ENCODE measurements around the gene ARHGAP27.
A peak's percentile ranks its signal among the peaks of the same experiment; 100 is the strongest.

ARHGAP27 gene

GRCh38 chr17:45398800-45399199, 33.9 kb downstream of the ARHGAP27 start:
- FAIRE-seq (no peak), DNase-seq (ENCODE audit: insufficient read length, low spot score) (no peak)
- TF ChIP-seq POLR2A (IDR thresholded peaks at IDR 0.05; ENCODE audit: low read depth, low read length), result no peak
- no peak for TF ChIP-seq POU2F2 (IDR thresholded peaks at IDR 0.05; ENCODE audit: low read depth, low read length)

GRCh38 chr17:45397796-45398195, 34.9 kb downstream of the ARHGAP27 start:
- FAIRE-seq (no peak), DNase-seq (ENCODE audit: insufficient read length, low spot score) (no peak)
- TF ChIP-seq POLR2A (IDR thresholded peaks at IDR 0.05; ENCODE audit: low read depth, low read length), result no peak
- TF ChIP-seq PAX5 (IDR thresholded peaks at IDR 0.05; ENCODE audit: insufficient read depth, low read length, severe bottlenecking), result no peak

- DNase-seq (ENCODE audit: insufficient read length, low spot score) (no peak), FAIRE-seq (no peak)
- no peak for TF ChIP-seq POLR2A (IDR thresholded peaks at IDR 0.05; ENCODE audit: low read depth, low read length)
- TF ChIP-seq POLR2AphosphoS5 (IDR thresholded peaks at IDR 0.05; ENCODE audit: low read depth, low read length), result no peak
- TF ChIP-seq PAX5 (IDR thresholded peaks at IDR 0.05; ENCODE audit: insufficient read depth, low read length, severe bottlenecking), result no peak
- no peak for TF ChIP-seq POU2F2 (IDR thresholded peaks at IDR 0.05; ENCODE audit: low read depth, low read length)
Measured at GRCh38 chr17:45396496-45397205, 36.0 kb downstream of the ARHGAP27 start.

GRCh38 chr17:45395569-45396415, 36.9 kb downstream of the ARHGAP27 start:
- TF ChIP-seq POLR2A (IDR thresholded peaks at IDR 0.05; ENCODE audit: low read depth, low read length) (no peak), PAX5 (IDR thresholded peaks at IDR 0.05; ENCODE audit: insufficient read depth, low read length, severe bottlenecking) (no peak), POU2F2 (IDR thresholded peaks at IDR 0.05; ENCODE audit: low read depth, low read length) (no peak), TAF1 (IDR thresholded peaks at IDR 0.05; ENCODE audit: low read depth, low read length) (no peak), POLR2AphosphoS5 (IDR thresholded peaks at IDR 0.05; ENCODE audit: low read depth, low read length) (no peak), SPI1 (IDR thresholded peaks at IDR 0.05; ENCODE audit: low read depth, low read length) (no peak)
- FAIRE-seq (no peak), DNase-seq (ENCODE audit: insufficient read length, low spot score) (no peak)

GRCh38 chr17:45394913-45395568, 37.6 kb downstream of the ARHGAP27 start:
- FAIRE-seq (peak; percentile 84), DNase-seq (ENCODE audit: insufficient read length, low spot score) (peak; percentile 79)
- TF ChIP-seq POU2F2 (IDR thresholded peaks at IDR 0.05; ENCODE audit: low read depth, low read length), result no peak
- TF ChIP-seq SPI1 (IDR thresholded peaks at IDR 0.05; ENCODE audit: low read depth, low read length), result no peak
- TF ChIP-seq PAX5 (IDR thresholded peaks at IDR 0.05; ENCODE audit: insufficient read depth, low read length, severe bottlenecking), result no peak
- TF ChIP-seq POLR2AphosphoS5 (IDR thresholded peaks at IDR 0.05; ENCODE audit: low read depth, low read length), result no peak
- no peak for TF ChIP-seq TAF1 (IDR thresholded peaks at IDR 0.05; ENCODE audit: low read depth, low read length)
- TF ChIP-seq POLR2A (IDR thresholded peaks at IDR 0.05; ENCODE audit: low read depth, low read length), result no peak

- FAIRE-seq (no peak), DNase-seq (ENCODE audit: insufficient read length, low spot score) (no peak)
- TF ChIP-seq POLR2A (IDR thresholded peaks at IDR 0.05; ENCODE audit: low read depth, low read length) (no peak), POLR2AphosphoS5 (IDR thresholded peaks at IDR 0.05; ENCODE audit: low read depth, low read length) (no peak), POU2F2 (IDR thresholded peaks at IDR 0.05; ENCODE audit: low read depth, low read length) (no peak), TAF1 (IDR thresholded peaks at IDR 0.05; ENCODE audit: low read depth, low read length) (no peak), PAX5 (IDR thresholded peaks at IDR 0.05; ENCODE audit: insufficient read depth, low read length, severe bottlenecking) (no peak), SPI1 (IDR thresholded peaks at IDR 0.05; ENCODE audit: low read depth, low read length) (no peak)
Measured at GRCh38 chr17:45394564-45394912, 38.1 kb downstream of the ARHGAP27 start.

- TF ChIP-seq SPI1 (IDR thresholded peaks at IDR 0.05; ENCODE audit: low read depth, low read length) (no peak), POU2F2 (IDR thresholded peaks at IDR 0.05; ENCODE audit: low read depth, low read length) (no peak), PAX5 (IDR thresholded peaks at IDR 0.05; ENCODE audit: insufficient read depth, low read length, severe bottlenecking) (no peak), POLR2AphosphoS5 (IDR thresholded peaks at IDR 0.05; ENCODE audit: low read depth, low read length) (no peak), POLR2A (IDR thresholded peaks at IDR 0.05; ENCODE audit: low read depth, low read length) (no peak), TAF1 (IDR thresholded peaks at IDR 0.05; ENCODE audit: low read depth, low read length) (no peak)
- FAIRE-seq (no peak), DNase-seq (ENCODE audit: insufficient read length, low spot score) (no peak)
Measured at GRCh38 chr17:45394091-45394490, 38.6 kb downstream of the ARHGAP27 start.

DNA sequence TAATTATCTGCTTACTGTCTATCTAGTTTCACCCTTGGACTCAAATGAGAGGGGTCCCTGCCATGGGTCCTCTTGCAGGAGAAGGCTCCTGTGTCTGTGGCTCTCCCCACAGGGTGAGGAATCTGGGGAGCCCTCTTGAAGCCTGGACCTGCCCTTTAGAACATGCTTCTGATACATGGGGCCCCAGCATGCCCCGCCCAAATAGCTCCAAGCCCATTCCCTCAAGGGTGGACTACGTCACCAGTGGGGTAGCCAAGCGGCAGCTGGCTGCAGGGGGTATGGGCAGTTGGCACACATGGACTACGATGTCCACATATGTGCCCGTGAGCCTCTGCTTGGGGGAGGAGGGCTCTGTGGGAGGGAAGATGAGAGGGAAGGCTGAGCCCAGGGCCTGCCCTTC, 39.3 kb downstream of the ARHGAP27 start:
- no peak for DNase-seq (ENCODE audit: insufficient read length, low spot score)
- no peak for FAIRE-seq
- TF ChIP-seq PAX5 (IDR thresholded peaks at IDR 0.05; ENCODE audit: insufficient read depth, low read length, severe bottlenecking), result no peak
- no peak for TF ChIP-seq POLR2AphosphoS5 (IDR thresholded peaks at IDR 0.05; ENCODE audit: low read depth, low read length)
- no peak for TF ChIP-seq POU2F2 (IDR thresholded peaks at IDR 0.05; ENCODE audit: low read depth, low read length)
- TF ChIP-seq POLR2A (IDR thresholded peaks at IDR 0.05; ENCODE audit: low read depth, low read length), result no peak
- no peak for TF ChIP-seq SPI1 (IDR thresholded peaks at IDR 0.05; ENCODE audit: low read depth, low read length)
- no peak for TF ChIP-seq TAF1 (IDR thresholded peaks at IDR 0.05; ENCODE audit: low read depth, low read length)

- no peak for DNase-seq (ENCODE audit: insufficient read length, low spot score)
- TF ChIP-seq PAX5 (IDR thresholded peaks at IDR 0.05; ENCODE audit: insufficient read depth, low read length, severe bottlenecking), result no peak
- TF ChIP-seq SPI1 (IDR thresholded peaks at IDR 0.05; ENCODE audit: low read depth, low read length), result no peak
- no peak for TF ChIP-seq TAF1 (IDR thresholded peaks at IDR 0.05; ENCODE audit: low read depth, low read length)
- TF ChIP-seq POLR2A (IDR thresholded peaks at IDR 0.05; ENCODE audit: low read depth, low read length), result no peak
- TF ChIP-seq POLR2AphosphoS5 (IDR thresholded peaks at IDR 0.05; ENCODE audit: low read depth, low read length), result no peak
- TF ChIP-seq POU2F2 (IDR thresholded peaks at IDR 0.05; ENCODE audit: low read depth, low read length), result no peak
- peak; percentile 5 for FAIRE-seq
Measured at GRCh38 chr17:45391918-45392317, 40.8 kb downstream of the ARHGAP27 start.

Measured in GM12891 (cell line).